GM12891 (cell line): ENCODE results near the gene IQGAP2.
"Not testable (repeated sequence)": the region's sequence is repeated elsewhere in the genome, so short reads cannot be mapped to it uniquely, and the experiment has no call there.

Experiments
- DNase-seq: peaks from one replicate; pipeline ENCODE4 v3.0.0; 2011; ENCODE audit warnings: low spot score; ENCODE audit not compliant: insufficient read length
- FAIRE-seq: peaks from 2 replicates; lab custom pipeline; 2011; peaks lifted over from hg19 to GRCh38; lab: Jason Lieb, UNC
- PAX5 ChIP-seq: IDR thresholded peaks from 2 replicates; pipeline ENCODE4 v1.6.1; 2011; ENCODE audit warnings: low read length, moderate library complexity, mild to moderate bottlenecking; ENCODE audit not compliant: insufficient read depth, severe bottlenecking
- POLR2A ChIP-seq: IDR thresholded peaks from 2 replicates; pipeline ENCODE4 v1.6.1; 2011; ENCODE audit warnings: low read depth, low read length, control low read depth
- POLR2AphosphoS5 ChIP-seq: IDR thresholded peaks from 2 replicates; pipeline ENCODE4 v1.6.1; 2011; ENCODE audit warnings: low read depth, low read length, control low read depth
- POU2F2 ChIP-seq: IDR thresholded peaks from 2 replicates; pipeline ENCODE4 v1.6.1; 2011; ENCODE audit warnings: low read depth, mild to moderate bottlenecking, control low read depth, low read length, moderate library complexity
- SPI1 ChIP-seq: IDR thresholded peaks from 2 replicates; pipeline ENCODE4 v1.6.1; 2011; ENCODE audit warnings: low read depth, low read length, control low read depth
- TAF1 ChIP-seq: IDR thresholded peaks from 2 replicates; pipeline ENCODE4 v1.6.1; 2011; ENCODE audit warnings: low read depth, low read length, control low read depth

Gene IQGAP2

DNA sequence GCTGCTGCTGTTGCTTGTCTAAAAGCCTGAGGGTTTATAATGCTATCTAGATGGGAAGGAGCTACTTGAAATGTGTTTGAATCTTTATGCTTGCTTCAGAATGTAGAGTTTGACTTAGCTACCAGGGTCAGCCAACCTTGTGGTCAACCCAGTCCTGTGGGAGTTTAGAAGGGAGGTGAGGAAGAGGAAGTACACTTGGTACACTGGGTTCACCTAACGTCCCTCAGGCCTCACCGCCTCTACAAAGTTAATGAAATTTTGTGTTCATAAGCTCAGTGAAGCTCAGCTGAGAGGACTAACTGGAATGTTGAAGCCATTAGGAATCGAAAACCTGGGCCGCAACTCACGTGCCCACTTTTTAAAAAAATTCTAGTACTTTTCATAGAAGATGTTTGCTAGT is 10.7 kb downstream of the IQGAP2 start:
- no peak for DNase-seq
- peak; percentile 74 for FAIRE-seq
- TF ChIP-seq TAF1 (no peak), PAX5 (no peak), POLR2AphosphoS5 (no peak), SPI1 (no peak), POLR2A (no peak), POU2F2 (no peak)

- no peak for TF ChIP-seq SPI1
- TF ChIP-seq POLR2A, result no peak
- TF ChIP-seq POLR2AphosphoS5, result no peak
- no peak for TF ChIP-seq PAX5
- DNase-seq (no peak), FAIRE-seq (no peak)
Measured at GRCh38 chr5:76414788-76415187, 11.7 kb downstream of the IQGAP2 start.

- no peak for FAIRE-seq
- no peak for TF ChIP-seq TAF1
- no peak for TF ChIP-seq POU2F2
- DNase-seq, result no peak
Measured at GRCh38 chr5:76415855-76416254, 12.8 kb downstream of the IQGAP2 start.

GRCh38 chr5:76419597-76420298 is 16.7 kb downstream of the IQGAP2 start:
- DNase-seq, result no peak
- peak; percentile 69 for FAIRE-seq
- TF ChIP-seq TAF1 (no peak), SPI1 (no peak), POLR2A (no peak), POLR2AphosphoS5 (no peak), PAX5 (no peak), POU2F2 (no peak)

- TF ChIP-seq POLR2AphosphoS5 (no peak), SPI1 (no peak), PAX5 (no peak), POLR2A (no peak)
- DNase-seq (no peak), FAIRE-seq (no peak)
Measured at GRCh38 chr5:76422227-76422626, 19.1 kb downstream of the IQGAP2 start.

- DNase-seq (no peak), FAIRE-seq (no peak)
- TF ChIP-seq PAX5 (no peak), POLR2AphosphoS5 (no peak), POLR2A (no peak), POU2F2 (no peak), SPI1 (no peak), TAF1 (no peak)
Measured at GRCh38 chr5:76422742-76423141, 19.7 kb downstream of the IQGAP2 start.

GRCh38 chr5:76425146-76425545 is 22.1 kb downstream of the IQGAP2 start:
- DNase-seq (no peak), FAIRE-seq (no peak)
- TF ChIP-seq PAX5 (no peak), POLR2A (no peak), POU2F2 (no peak), SPI1 (no peak), TAF1 (no peak), POLR2AphosphoS5 (no peak)

DNA sequence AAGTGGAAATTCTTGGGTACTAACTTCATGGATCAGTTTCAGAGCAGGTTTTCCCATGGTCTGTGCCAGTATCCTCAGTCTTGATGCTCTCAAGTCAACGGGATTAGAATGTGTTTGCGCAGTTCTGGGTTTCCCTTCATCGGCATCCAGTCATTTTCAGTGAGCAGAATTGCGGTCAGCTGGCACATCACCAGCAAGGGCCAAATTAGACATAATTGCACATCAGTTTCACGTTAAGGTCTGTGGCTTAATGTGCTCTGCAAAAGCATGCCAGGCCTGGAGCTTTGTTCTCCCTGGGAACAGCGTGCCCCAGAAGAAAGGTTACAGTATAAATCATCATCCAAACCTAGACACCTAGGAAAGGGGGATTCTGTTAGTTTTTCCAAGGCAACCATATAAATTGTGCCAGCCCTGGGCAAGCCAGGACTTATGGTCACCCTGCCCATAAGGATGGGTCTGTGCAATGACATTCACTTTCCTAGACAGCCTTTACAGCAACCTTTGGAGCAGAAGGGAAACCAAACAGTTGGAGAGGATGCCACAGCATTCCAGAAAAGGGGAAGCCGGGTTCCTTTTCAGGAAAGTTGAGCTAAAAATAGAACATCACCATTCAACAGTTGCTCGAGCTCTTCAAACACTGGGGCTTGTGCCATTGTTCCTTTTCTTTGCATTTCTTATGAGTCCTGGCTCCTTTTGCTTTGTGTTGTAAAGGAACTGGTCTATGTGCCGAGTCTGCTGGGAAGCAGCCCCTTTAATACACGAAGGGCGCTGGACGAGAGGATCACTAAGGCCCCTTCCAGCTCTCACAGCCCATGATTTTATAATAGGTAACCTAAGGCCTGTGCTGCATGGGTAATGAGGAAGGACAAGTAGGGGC is 23.1 kb downstream of the IQGAP2 start:
- no peak for DNase-seq
- TF ChIP-seq POU2F2 (no peak), POLR2A (no peak), POLR2AphosphoS5 (no peak), SPI1 (no peak), TAF1 (no peak), PAX5 (no peak)
- FAIRE-seq, result peak; percentile 71

GRCh38 chr5:76427206-76428140 is 24.4 kb downstream of the IQGAP2 start:
- TF ChIP-seq TAF1, result no peak
- DNase-seq (no peak), FAIRE-seq (no peak)

DNA sequence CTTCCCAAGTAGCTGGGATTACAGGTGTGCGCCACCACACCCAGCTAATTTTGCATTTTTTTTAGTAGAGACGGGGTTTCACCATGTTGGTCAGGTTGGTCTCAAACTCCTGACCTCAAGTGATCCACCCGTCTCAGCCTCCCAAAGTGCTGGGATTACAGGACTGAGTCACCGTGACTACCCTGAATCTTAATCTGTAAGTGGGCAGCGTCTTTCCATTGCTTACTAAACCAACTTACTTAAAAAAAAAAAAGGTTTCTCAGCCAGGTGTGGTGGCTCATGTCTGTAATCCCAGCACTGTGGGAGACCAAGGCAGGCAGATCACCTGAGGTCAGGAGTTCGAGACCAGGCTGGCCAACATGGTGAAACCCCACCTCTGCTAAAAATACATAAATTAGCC is 25.5 kb downstream of the IQGAP2 start:
- not testable (repeated sequence) for FAIRE-seq, DNase-seq
